Progenitor cell of endocrine pancreas (in vitro differentiated cells): Measurements from ENCODE around the gene PACSIN1. TPM values are rescaled to one million over a fixed set of nuclear protein-coding genes. Genes with fewer than 3 reads are reported as not detected.

Experiments
- DNase-seq: peaks from one replicate; pipeline ENCODE4 v3.0.0; 2021; ENCODE audit warnings: low spot score; ENCODE audit not compliant: unreplicated experiment
- H3K27ac Mint-ChIP-seq: 2 replicates; pipeline ENCODE4 v1.8.0; 2021; ENCODE audit warnings: mild to moderate bottlenecking, moderate library complexity, mixed read lengths
- H3K27me3 Mint-ChIP-seq: 2 replicates; pipeline ENCODE4 v1.8.0; 2021; ENCODE audit warnings: mixed read lengths
- H3K36me3 Mint-ChIP-seq: 2 replicates; pipeline ENCODE4 v1.8.0; 2022; ENCODE audit warnings: mixed read lengths; ENCODE audit not compliant: insufficient read depth
- H3K4me1 Mint-ChIP-seq: 2 replicates; pipeline ENCODE4 v1.8.0; 2021; ENCODE audit warnings: low read depth, mixed read lengths
- H3K4me3 Mint-ChIP-seq: 2 replicates; pipeline ENCODE4 v1.8.0; 2021; ENCODE audit warnings: low read depth, mild to moderate bottlenecking, moderate library complexity, mixed read lengths
- H3K9me3 Mint-ChIP-seq: 2 replicates; pipeline ENCODE4 v1.8.0; 2021; ENCODE audit warnings: low read depth, mixed read lengths
- total RNA-seq: library from RNA; stranded (reverse); gene quantifications from 2 replicates; pipeline ENCODE4 v1.2.1, GENCODE V29; 2021
- TF ChIP-seq, protein P1 (sequence below): fragments of 200-600 bp; sonication (generic); IDR thresholded peaks from one replicate; pipeline ENCODE4 v1.5.0; 2021; ENCODE audit warnings: antibody characterized with exemption, mild to moderate bottlenecking; ENCODE audit not compliant: unreplicated experiment

Gene PACSIN1
- total RNA-seq, 1 donor from 2014 or later: 0.72 TPM

GRCh38 chr6:34574647-34575293, 108.9 kb downstream of the PACSIN1 start:
- Mint-ChIP-seq H3K27ac (no peak overlapping the region), H3K9me3 (no peaks in the 10 kb centered on the region), H3K36me3 (no peaks in the 10 kb centered on the region), H3K4me3 (no peak overlapping the region), H3K27me3 (peaks cover 20% of the 10 kb centered on the region), H3K4me1 (peaks cover 3% of the 10 kb centered on the region)
- DNase-seq: no peak
- TF ChIP-seq, protein P1, sequence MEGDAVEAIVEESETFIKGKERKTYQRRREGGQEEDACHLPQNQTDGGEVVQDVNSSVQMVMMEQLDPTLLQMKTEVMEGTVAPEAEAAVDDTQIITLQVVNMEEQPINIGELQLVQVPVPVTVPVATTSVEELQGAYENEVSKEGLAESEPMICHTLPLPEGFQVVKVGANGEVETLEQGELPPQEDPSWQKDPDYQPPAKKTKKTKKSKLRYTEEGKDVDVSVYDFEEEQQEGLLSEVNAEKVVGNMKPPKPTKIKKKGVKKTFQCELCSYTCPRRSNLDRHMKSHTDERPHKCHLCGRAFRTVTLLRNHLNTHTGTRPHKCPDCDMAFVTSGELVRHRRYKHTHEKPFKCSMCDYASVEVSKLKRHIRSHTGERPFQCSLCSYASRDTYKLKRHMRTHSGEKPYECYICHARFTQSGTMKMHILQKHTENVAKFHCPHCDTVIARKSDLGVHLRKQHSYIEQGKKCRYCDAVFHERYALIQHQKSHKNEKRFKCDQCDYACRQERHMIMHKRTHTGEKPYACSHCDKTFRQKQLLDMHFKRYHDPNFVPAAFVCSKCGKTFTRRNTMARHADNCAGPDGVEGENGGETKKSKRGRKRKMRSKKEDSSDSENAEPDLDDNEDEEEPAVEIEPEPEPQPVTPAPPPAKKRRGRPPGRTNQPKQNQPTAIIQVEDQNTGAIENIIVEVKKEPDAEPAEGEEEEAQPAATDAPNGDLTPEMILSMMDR: no peak

GRCh38 chr6:34575326-34575725, 109.5 kb downstream of the PACSIN1 start:
- Mint-ChIP-seq H3K4me1 (peaks cover 3% of the 10 kb centered on the region), H3K4me3 (no peak overlapping the region), H3K27me3 (peaks cover 20% of the 10 kb centered on the region), H3K27ac (peak overlapping the region; percentile 5), H3K9me3 (no peaks in the 10 kb centered on the region), H3K36me3 (no peaks in the 10 kb centered on the region)
- TF ChIP-seq, protein P1: no peak
- DNase-seq: no peak

GRCh38 chr6:34576286-34576955, 110.5 kb downstream of the PACSIN1 start:
- TF ChIP-seq, protein P1: no peak
- Mint-ChIP-seq H3K27ac (peak overlapping the region; percentile 13), H3K4me3 (no peak overlapping the region), H3K4me1 (peaks cover 3% of the 10 kb centered on the region), H3K9me3 (no peaks in the 10 kb centered on the region), H3K36me3 (no peaks in the 10 kb centered on the region), H3K27me3 (peaks cover 14% of the 10 kb centered on the region)
- DNase-seq: no peak

GRCh38 chr6:34578445-34579262, 112.8 kb downstream of the PACSIN1 start:
- no peak overlapping the region for H3K4me3 Mint-ChIP-seq
- peaks cover 3% of the 10 kb centered on the region for H3K27me3 Mint-ChIP-seq
- no peaks in the 10 kb centered on the region for H3K9me3 Mint-ChIP-seq
- peaks cover 3% of the 10 kb centered on the region for H3K4me1 Mint-ChIP-seq
- H3K27ac Mint-ChIP-seq: no peak overlapping the region
- no peaks in the 10 kb centered on the region for H3K36me3 Mint-ChIP-seq
- TF ChIP-seq, protein P1: no peak
- DNase-seq: no peak

DNA sequence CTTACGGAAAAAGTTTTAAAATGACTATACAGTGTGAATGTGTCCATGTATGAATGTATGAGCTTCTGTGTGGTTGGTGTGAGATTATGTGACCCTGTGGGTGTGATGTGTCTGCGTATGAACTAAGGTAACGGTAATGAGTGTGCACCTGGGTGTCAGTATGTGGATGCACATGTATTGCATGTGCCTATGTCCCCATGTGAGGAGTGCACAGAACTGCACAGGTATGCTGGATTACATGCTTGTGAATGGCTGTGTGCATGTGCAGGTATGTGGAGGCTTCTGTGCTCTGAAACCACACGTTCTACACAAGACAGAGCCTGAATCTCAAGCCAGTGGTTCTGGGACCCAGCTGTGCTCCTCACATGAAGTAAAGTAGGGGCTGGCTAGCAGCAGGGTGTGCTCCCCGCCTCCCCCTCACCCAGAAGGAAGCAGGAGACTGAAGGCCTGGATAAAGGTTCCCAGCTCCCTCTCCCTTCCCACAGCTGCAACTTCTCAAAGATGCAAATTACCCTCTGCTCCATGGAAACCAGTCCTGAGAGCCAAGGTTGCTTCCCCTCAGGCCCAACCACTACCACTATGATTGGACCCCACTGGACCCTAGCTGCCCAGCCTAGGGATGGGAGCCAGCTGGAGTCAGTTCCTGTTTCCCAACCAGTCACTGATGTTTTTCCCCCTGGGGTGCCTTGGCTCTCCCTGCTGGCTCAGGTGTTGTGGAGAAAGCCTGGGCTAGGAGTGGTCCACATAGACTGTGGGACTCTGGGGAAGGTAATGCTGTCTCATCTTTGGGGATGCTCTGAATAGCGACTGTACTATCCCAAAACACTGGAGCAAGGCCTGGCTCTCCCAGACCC, 115.1 kb downstream of the PACSIN1 start:
- Mint-ChIP-seq H3K27me3 (no peaks in the 10 kb centered on the region), H3K4me1 (no peaks in the 10 kb centered on the region), H3K27ac (no peak overlapping the region), H3K9me3 (no peaks in the 10 kb centered on the region), H3K4me3 (no peak overlapping the region), H3K36me3 (no peaks in the 10 kb centered on the region)
- TF ChIP-seq, protein P1: no peak
- no peak for DNase-seq
